ENCODE results near the gene HOXA4.

HOXA4 gene

GRCh38 chr7:27131390-27131819, 848 bp upstream of the HOXA4 start:
- no peak for DNase-seq

DNA sequence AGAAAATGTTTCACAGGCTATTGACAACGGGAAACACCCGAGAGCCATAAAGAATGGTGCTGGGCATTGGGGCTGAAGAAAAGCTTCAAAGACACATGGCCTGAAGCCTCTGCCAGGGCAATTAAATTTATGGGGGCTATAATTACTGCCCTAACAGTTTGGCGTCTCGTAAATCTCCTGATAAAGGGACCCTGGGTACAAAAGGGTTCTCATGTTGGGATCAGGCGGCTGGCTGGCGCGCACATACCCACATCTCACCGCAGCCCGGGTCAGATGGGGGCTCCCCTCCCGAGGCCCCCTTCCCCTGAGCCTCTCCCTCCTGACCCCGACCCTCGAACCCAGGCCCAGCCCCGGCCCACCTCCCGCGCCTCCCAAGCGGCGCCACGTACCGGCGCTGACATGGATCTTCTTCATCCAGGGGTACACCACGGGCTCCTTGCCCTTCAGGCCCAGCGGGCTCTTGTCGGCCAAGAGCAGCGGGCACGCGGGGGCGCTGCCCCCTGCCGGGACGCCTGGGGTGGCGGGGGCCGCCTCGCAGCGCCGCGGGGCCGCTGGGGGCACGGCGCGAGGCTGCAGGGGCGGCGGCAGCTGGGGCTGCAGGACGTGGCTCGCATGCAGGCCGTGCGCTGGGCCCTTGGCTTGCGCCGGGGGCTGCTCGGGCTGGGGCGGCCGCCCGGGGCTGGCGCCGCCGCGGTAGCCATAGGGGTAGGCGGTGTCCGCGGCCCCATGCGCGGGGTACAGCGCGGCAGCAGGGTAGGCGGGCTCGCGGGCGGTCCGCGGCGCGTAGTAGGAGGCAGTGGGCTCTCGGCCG, 623 bp downstream of the HOXA4 start:
- DNase-seq: no peak

- DNase-seq: no peak
Observed at GRCh38 chr7:27128776-27129728, 1.5 kb downstream of the HOXA4 start.

- DNase-seq: no peak
Observed at GRCh38 chr7:27128034-27128433, 2.5 kb downstream of the HOXA4 start.

DNA sequence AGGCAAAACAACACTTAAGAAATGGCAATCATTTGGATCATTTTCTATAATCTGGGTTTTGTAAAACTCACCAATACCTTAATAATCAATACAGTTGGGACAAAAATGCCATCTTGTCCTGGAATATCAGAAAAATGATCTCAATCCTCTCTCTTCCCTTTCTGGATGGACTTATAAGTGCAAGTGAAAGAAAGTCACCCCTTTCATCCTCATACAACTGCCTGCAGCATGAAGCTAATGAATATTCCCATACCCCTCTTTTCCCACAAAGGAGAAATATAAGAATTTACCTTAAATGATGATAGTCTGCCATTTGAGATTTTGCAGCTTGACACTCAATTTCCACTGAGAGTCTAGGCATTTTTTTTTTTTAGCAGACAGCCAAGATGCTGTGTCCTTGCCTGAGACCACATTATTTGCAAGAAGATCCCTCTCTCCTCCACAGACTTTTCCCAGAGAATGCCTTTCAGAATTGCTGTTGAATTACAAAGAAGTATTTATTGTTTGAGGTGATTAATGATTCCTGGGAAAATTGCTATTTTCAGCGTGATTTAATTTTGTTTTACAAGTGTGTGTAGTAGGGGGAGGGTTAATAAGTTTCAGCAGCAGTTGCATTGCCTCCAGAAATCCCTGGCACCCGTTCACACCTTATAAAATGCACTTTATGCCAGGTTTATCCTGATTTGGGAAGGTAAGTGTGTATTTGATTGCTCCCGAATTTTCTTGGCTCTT, 3.8 kb downstream of the HOXA4 start:
- DNase-seq: no peak

- DNase-seq: no peak
Observed at GRCh38 chr7:27125986-27126394, 4.6 kb downstream of the HOXA4 start.

GRCh38 chr7:27124902-27125689, 5.5 kb downstream of the HOXA4 start:
- no peak for DNase-seq

DNA sequence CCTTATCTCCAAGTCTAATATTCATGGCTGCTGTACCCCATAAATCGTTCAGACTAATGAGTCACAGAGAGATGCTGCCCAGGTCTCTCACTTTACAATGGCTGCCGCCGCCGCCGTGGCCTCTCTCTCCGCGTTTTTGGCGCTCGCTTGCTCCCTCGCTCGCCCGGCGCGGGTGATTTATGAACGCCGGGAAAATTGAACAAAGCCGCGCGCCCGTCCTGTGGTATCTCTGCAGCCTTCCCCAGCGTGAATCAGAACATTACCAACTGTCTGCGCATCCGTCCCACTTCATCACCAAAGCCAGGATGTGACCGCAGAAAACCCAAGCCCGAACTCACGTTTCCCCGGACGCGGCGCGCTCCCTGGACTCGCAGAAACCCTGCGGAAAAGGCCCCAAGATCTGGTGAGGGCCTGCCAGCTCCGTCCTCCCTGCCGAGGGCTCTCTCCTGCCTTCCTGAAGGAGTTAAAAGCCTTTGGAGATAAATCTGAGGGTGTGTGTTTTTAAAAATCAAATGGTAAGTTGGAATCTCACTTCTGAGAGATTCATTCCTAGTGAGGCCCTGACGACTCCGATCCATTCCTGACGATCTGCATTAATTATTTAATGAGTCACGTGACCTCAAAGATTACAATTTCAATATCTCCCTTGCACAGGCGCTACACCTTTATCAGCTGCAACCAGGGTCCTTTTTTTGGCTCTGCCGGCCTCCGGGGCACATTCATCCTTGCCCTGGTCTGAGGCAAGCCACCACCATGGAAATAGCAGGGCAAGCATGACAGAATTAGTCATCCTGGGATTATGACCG, 6.3 kb downstream of the HOXA4 start:
- no peak for DNase-seq

- DNase-seq: no peak
Observed at GRCh38 chr7:27123477-27124053, 7.0 kb downstream of the HOXA4 start.

DNA sequence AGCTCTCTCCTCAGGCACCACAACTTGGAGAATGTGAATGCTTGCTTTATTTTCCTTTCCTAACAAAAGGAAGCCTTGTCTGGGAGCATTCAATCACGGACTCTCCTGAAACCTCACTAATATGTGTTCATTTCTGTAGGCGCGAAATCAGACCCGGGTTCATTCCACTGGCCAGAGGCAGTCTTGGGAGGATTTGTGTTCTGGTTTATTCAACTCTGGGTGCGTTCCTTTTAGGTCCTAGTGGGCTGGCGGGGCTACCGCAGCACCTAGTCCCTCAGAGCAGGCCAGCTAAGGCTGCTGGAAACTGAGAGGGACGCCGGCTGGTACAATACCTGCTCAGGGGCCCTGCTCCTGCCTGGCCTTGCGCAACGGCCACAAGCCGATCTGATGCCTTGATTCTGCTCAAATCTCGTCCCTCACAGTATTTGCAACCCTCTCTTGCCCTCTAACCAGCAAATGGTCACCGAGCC, 7.5 kb downstream of the HOXA4 start:
- DNase-seq: no peak

GRCh38 chr7:27122077-27122910, 8.3 kb downstream of the HOXA4 start:
- DNase-seq: no peak

GRCh38 chr7:27121684-27122076, 8.9 kb downstream of the HOXA4 start:
- no peak for DNase-seq

DNA sequence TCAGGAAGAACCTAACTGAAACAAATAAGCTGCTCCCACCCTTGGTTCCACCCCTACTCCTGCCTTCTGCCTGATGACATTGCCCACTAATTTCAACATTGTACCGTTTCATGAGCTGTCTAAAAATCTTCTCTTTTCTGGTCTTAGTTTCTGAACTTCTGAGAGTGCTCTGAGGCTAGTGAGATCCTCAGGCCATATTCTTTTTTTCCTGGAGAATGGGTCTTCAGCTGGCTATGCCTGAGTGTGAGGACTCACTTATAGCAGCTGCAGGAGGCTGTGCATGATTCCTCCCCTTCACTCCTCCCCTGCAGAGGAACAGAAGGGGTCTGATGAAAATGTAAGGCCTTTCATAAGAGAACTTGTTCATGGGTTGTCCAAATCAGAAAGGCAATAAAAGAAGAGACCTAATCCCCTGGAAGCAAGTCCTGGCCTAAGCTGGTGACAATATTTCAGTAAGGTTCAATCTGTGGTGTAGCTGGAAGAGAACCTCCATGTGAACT, 11.1 kb downstream of the HOXA4 start:
- no peak for DNase-seq

- no peak for DNase-seq
Observed at GRCh38 chr7:27118580-27118979, 12.0 kb downstream of the HOXA4 start.

GRCh38 chr7:27117887-27118491, 12.6 kb downstream of the HOXA4 start:
- no peak for DNase-seq

DNA sequence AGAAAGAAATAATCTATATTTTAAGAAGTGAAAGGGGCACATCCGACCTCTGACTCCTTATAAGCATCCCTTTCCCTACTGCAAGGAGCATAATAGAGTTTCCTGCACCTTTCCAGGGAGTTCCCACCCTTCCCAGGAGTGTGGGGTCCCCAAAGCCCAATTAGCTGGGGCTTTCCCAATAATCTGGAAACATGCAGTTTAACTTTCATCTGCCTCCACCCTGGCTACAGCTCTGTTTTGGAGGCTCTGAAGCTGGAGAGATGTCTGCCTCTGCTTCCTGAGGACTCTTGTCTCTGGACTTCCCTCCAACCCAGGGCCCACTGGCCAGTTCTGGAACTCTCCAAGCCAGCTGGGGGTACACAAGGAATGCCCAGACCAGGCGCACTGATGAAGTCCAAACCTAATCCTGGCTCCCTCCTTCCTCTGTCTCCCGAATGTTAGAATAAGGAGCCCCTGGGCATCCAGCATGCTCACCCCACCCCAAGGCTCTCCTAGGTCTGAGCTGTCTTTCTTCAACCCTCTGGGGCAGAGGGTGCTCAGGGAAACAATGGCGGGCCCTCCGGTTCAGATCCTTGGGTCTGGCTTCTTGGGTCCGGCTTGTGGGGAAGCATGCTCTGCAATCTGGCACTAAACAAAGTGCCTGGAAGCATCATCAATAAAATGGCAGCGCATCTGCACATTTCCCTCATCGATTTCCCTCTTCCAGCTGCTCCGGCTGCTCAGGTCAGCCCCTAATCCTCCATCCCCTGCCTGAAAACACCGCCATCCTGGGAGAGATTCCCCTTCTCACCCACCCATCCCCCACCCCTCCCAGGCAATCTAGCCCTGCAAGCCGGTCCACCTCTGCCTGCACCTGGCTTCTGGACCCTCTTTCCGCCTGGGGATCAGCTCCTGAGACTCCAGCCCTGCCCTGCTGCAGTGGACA, 13.3 kb downstream of the HOXA4 start:
- no peak for DNase-seq

GRCh38 chr7:27116031-27116961, 14.3 kb downstream of the HOXA4 start:
- no peak for DNase-seq

Measured in activated naive CD4-positive, alpha-beta T cell (primary cell).